Measurements from ENCODE around the gene NABP2.
"Not testable (repeated sequence)": the region's sequence is repeated elsewhere in the genome, so short reads cannot be mapped to it uniquely, and the experiment has no call there.

NABP2 gene

DNA sequence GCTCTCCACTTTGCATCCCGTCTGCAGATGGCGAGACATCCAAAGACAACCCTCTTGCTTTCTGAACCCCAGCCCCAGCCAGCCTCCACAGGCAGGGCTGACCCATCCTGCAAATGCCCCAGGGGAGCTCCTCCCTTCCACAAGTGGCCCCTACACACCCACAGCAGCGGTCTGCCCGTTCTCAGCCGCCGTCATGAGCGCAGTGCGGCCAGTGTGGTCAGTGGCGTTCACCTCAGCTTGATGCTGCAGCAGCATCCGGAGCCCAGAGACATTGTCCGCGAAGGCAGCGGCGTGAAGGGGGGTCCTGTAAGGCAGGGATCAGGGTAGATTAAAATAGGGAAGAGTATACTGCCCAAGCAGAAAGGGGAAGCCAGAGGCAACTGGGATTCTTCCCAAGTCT, 20.4 kb downstream of the NABP2 start:
- no peak for DNase-seq (ENCODE audit: low spot score)

- DNase-seq (ENCODE audit: low spot score), result no peak
These were observed 23.8 kb downstream of the NABP2 start for GRCh38 chr12:56247923-56248322.

- no peak for DNase-seq (ENCODE audit: low spot score)
These were observed 24.6 kb downstream of the NABP2 start for GRCh38 chr12:56248711-56249110.

DNA sequence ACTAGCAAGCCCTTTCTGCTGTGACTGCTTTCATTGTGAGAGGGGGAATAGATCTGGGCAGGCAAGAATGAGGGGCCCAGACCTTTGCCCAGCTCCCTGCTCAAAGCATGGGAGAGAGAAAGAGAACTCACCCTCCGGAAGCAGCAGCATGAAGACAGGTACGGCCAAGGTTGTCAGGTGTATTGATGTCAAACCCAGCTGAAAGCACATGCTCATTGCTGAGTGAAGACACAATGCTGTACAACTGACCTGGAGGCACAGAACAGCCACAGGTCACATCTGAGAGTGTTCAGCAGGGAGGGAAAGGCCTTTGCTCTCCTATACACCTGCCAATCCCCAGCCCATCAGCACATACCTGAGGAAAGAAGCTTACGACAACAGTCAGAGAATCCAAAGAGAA, 28.5 kb downstream of the NABP2 start:
- DNase-seq (ENCODE audit: low spot score), result no peak

DNA sequence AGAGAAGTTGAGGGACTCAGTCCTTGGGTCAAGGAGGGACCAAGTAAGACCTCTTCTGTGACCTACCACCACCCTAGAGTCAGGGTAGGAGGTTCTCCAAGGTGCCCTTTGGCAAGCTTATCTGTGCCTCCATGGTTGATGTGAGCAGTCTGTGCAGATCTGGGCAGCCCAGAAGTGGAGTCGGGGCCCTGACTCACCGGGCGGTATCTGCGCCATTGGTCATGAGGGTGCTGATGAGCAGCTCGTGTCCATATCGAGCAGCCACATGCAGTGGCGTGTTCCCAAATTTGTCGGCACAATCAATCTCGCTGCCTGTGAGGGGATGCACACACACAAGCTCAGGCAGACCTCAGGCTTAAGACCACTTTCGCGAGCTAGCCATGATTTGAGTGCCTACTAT, 28.9 kb downstream of the NABP2 start:
- no peak for DNase-seq (ENCODE audit: low spot score)

- DNase-seq (ENCODE audit: low spot score), result no peak
These were observed 31.5 kb downstream of the NABP2 start for GRCh38 chr12:56255671-56256070.

DNA sequence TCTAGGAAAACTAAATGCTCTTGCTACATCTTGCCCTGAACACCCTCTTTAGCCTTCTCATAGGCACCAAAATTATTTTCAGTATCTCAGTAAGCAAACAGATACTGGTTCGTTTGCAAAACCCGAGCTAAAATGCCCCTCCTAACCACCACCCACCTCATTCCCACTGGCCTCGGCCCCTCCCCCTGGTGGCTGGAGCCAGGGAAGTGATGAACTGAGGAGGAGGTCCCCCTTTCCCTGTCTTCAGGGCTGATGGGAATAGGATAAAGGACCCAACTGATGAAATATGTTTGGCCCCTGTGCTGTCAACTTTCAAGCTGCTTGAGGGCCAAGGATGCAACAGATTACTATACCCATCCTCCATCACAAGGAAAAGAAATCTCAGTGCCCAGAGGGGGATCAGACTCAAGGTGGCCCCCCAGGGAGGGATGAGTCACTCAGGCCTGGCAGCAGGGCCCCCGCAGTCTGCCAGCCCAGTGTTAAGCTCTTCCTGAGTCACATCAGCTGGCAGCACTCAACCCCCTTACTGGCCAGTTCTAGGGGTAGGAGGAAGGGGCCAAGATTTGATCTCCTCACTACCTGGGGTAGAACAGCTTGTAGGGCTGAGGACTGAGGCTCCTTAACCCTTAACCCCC, 32.3 kb downstream of the NABP2 start:
- DNase-seq (ENCODE audit: low spot score), result peak; percentile 59

GRCh38 chr12:56257071-56257470, 32.9 kb downstream of the NABP2 start:
- no peak for DNase-seq (ENCODE audit: low spot score)

DNA sequence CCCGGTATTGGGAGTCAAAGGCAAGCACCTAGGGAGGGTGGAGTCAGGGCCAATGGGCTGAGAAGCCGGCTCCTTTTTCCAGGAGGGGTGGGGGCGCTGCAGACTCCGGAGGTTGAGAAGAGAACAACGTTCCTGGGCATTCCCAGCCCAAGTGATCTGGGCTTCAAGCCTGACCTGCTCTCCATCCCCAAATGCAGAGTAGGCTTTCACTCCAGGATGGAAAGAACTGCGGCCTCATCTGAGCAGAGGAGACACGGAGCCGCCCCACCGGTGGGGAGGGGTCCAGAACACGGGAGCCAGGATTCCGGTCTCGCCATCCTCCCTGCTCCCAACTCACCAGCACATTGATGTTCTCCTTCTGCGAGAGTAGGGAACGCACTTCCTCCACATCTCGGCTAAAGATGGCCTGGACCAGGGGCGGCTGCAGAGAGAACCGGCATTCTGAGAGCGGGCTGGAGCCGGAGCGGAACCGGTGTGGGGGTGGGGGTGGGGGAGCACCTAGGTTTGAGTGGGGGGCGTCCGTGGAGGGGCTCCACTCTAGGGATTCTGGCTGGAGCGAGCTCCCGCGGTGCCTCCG, 33.4 kb downstream of the NABP2 start:
- DNase-seq (ENCODE audit: low spot score), result peak; percentile 89

GRCh38 chr12:56258068-56258819, 34.1 kb downstream of the NABP2 start, which contains the start of gene ANKRD52:
TSS of gene ANKRD52 (minus strand) at chr12:56258384. CDS start at chr12:56258269, 115 bp downstream.
- DNase-seq (ENCODE audit: low spot score), result peak; percentile 98

- DNase-seq (ENCODE audit: low spot score), result no peak
These were observed 34.7 kb downstream of the NABP2 start for GRCh38 chr12:56258820-56259183.

DNA sequence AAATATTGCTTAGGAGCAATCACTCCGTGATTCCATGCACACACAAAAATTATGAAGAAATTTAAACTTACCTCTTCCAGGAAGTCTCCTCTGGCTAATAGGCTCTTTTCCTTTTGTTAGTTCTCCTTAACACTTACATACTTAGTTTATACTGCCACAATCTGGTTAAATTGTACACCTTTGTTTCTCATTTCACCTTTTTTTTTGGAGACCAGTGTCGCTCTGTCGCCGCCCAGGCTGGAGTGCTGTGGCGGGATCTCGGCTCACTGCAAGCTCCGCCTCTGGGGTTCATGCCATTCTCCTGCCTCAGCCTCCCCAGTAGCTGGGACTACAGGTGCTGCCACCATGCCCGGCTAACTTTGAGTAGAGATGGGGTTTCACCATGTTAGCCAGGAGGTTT, 36.2 kb downstream of the NABP2 start:
- DNase-seq (ENCODE audit: low spot score), result no peak

DNA sequence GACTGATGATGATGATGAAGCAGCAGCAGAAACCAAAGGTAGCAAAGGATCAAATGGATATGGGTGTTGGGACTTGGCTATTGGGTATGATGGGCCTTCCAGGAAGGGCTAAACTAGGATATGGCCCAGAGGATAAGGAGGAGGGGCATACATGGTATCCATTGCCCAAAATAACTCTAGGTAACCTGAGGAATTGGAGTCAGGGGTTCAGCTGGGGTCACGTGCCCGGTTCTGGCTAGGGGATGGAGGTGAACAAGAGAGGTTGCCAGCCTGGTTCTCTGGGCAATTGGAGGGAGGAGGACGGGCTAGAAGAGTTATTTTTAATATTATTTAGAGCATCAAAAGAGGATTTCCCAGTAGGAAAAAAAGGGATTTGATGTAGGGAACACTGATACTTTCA, 36.8 kb downstream of the NABP2 start:
- DNase-seq (ENCODE audit: low spot score), result no peak

DNA sequence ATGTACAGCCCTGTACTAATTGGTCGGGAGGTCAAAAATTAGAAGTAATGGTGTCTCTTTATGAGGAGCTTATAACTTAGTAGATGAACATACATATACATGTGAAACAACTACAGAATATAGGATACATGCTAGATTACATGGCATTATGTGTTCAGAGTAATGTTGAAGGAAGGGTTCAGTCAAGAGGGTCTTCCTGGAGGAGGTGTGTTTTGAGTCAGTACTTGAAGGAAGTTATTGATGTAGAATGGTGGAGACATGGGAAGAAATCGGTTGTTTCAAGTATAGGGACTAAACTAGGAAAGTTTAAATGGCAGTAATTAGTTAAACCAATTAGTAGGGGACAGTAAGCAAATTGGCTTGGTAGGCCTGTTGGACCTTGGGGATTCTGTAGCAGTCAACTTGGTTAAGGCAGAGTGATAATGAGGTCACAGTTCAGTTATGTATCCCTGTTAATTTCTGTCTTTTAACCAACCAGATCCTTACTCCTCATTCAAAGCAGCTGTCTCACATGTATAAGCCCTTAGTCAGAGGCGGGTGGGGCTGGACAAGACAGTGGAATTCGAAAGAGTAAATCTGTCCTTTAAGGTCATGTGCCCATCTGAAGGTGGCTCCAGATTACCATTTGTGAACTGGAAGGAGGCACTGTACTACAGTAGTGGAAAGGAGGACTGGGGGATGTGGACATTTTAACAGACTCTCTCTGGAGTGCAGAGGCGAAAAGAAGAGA, 37.5 kb downstream of the NABP2 start:
- no peak for DNase-seq (ENCODE audit: low spot score)

GRCh38 chr12:56262955-56263354, 38.8 kb downstream of the NABP2 start:
- not testable (repeated sequence) for DNase-seq (ENCODE audit: low spot score)

GRCh38 chr12:56266068-56266692, 42.0 kb downstream of the NABP2 start:
- DNase-seq (ENCODE audit: low spot score), result not testable (repeated sequence)

DNA sequence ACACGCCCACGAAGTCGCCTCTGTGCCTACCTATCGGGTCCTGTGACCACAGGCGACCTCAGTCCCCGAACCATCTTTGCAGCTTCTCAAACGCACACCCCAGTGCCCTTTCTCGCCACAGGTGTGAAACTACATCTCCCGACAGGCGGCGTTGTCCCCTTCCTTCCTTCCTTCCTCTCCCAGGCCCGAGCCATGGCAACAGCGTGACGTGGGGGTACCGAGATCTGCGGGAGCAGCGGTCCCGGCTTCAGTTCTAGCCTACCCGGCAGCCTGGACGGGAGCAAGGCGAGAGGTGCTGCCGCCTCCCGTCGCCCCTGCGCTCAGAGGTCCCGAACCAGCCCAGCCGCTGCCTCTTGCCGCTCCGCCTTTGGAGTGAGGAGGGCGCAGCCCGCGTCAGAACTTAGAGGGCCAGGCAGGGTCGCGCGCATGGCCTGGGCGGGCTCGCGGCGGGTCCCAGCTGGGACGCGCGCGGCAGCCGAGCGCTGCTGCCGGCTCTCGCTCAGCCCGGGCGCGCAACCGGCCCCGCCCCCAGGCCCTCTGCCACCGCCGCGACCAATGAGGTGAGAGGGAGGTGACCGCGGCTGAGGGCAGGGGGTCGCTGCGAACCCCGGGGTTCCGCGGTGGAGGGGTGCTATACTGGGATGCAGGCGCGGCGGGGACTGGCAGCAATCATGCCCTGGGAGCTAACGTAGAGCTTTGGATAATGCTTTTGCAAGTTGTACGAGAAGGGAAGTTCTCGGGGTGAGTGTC, 42.7 kb downstream of the NABP2 start, which contains the start of gene COQ10A:
TSS of gene COQ10A (plus strand) at position 250 of the 750 bp plus-strand sequence. CDS start at position 427, 177 bp downstream.
- peak; percentile 100 for DNase-seq (ENCODE audit: low spot score)

- DNase-seq (ENCODE audit: low spot score), result peak; percentile 59
These were observed 43.4 kb downstream of the NABP2 start for GRCh38 chr12:56267443-56268071.

GRCh38 chr12:56271031-56271430, 46.9 kb downstream of the NABP2 start:
- DNase-seq (ENCODE audit: low spot score), result peak; percentile 65

DNA sequence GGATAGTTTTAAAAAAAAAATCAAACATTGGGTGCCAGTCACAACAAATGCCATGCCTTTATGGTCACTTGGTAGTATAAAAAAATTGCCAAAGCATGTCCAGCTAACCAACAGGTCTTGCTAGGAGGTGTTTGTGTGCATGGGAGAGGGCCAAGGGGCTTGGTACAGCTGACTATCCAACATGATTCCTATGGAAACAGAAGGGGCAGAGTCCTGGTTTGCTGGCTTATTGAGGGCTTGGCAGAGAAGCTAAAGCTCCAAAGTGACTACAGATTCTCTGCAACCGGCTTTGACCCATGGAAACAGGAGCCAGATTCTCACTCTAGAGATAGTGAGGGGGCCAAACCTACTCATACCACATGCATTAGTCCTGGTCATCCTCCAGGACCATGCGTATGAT, 48.3 kb downstream of the NABP2 start:
- not testable (repeated sequence) for DNase-seq (ENCODE audit: low spot score)

- DNase-seq (ENCODE audit: low spot score), result no peak
These were observed 50.2 kb downstream of the NABP2 start for GRCh38 chr12:56274299-56274698.

Data from iPS-NIHi11 (cell line).